ENCODE measurements around the gene VSTM4. TPM values are rescaled to one million over a fixed set of nuclear protein-coding genes. Genes with fewer than 3 reads are reported as not detected.

VSTM4 gene
- total RNA-seq, 2 donors from 2014 or later = 6.9 to 36.0 TPM

- WGBS = 81% methylated on average over 4 of the region's 4 CpGs
- DNase-seq (ENCODE audit: low spot score) = no peak
- Histone ChIP-seq H3K27me3 (replicated peaks; ENCODE audit: insufficient read depth) (no peaks in the 10 kb centered on the region), H3K9me3 (no peaks in the 10 kb centered on the region), H3K4me1 (replicated peaks) (no peaks in the 10 kb centered on the region), H3K36me3 (no peaks in the 10 kb centered on the region), H3K4me3 (no peak overlapping the region), H3K27ac (peak overlapping the region in 1 of 2 donors; percentile 4)
- intact Hi-C loops (cut with DNase I) = no loop called here
- TF ChIP-seq CTCF (IDR thresholded peaks at IDR 0.05) = no peak
- TF ChIP-seq POLR2A (IDR thresholded peaks at IDR 0.05) = no peak
- TF ChIP-seq POLR2AphosphoS5 (IDR thresholded peaks at IDR 0.05) = no peak
These were observed 44.6 kb downstream of the VSTM4 start for GRCh38 chr10:49070701-49071100.

GRCh38 chr10:49068672-49069217, 46.6 kb downstream of the VSTM4 start:
- Histone ChIP-seq H3K4me3 (no peak overlapping the region), H3K27me3 (replicated peaks; ENCODE audit: insufficient read depth) (no peaks in the 10 kb centered on the region), H3K4me1 (replicated peaks) (no peaks in the 10 kb centered on the region), H3K9me3 (no peaks in the 10 kb centered on the region), H3K36me3 (no peaks in the 10 kb centered on the region), H3K27ac (no peak overlapping the region)
- intact Hi-C loops (cut with DNase I) = no loop called here
- WGBS = 79% methylated on average over 6 of the region's 6 CpGs
- TF ChIP-seq CTCF (IDR thresholded peaks at IDR 0.05) (no peak), POLR2A (IDR thresholded peaks at IDR 0.05) (no peak), POLR2AphosphoS5 (IDR thresholded peaks at IDR 0.05) (no peak)
- DNase-seq (ENCODE audit: low spot score) = no peak

DNA sequence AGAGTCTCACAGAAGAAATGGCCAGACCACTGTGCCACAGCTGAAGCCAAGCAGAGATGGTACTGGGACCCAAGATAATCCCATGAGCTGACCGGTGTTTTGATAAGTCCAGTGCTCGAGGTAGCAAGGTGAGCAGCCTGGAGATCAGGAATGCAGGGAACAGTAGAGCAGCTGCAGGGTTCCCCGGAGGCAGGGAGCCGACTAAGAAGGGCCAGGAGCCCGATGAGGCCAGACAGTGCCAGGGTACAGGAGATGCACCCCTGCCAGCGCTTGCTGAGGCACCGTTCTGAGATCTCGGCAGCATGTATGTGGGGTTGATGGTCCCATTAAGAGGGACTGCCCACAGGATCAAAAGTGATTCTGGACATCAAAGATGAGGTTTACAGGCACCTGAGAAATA, 47.1 kb downstream of the VSTM4 start:
- no peak for TF ChIP-seq CTCF (IDR thresholded peaks at IDR 0.05)
- TF ChIP-seq POLR2AphosphoS5 (IDR thresholded peaks at IDR 0.05) = no peak
- no peak for TF ChIP-seq POLR2A (IDR thresholded peaks at IDR 0.05)
- Histone ChIP-seq H3K4me1 (replicated peaks) (no peaks in the 10 kb centered on the region), H3K27me3 (replicated peaks; ENCODE audit: insufficient read depth) (no peaks in the 10 kb centered on the region), H3K4me3 (no peak overlapping the region), H3K36me3 (no peaks in the 10 kb centered on the region), H3K27ac (no peak overlapping the region), H3K9me3 (no peaks in the 10 kb centered on the region)
- DNase-seq (ENCODE audit: low spot score) = no peak
- WGBS = 96% methylated on average over 8 of the region's 8 CpGs
- intact Hi-C loops (cut with DNase I) = no loop called here

GRCh38 chr10:49066944-49067730, 48.2 kb downstream of the VSTM4 start:
- no peak overlapping the region for H3K4me3 ChIP-seq
- no peaks in the 10 kb centered on the region for H3K9me3 ChIP-seq
- H3K4me1 ChIP-seq (replicated peaks) = no peaks in the 10 kb centered on the region
- H3K27ac ChIP-seq = no peak overlapping the region
- H3K27me3 ChIP-seq (replicated peaks; ENCODE audit: insufficient read depth) = no peaks in the 10 kb centered on the region
- intact Hi-C loops (cut with DNase I) = no loop called here
- no peak for DNase-seq (ENCODE audit: low spot score)
- WGBS = 91% methylated on average over 5 of the region's 5 CpGs
- no peak for TF ChIP-seq POLR2A (IDR thresholded peaks at IDR 0.05)
- TF ChIP-seq POLR2AphosphoS5 (IDR thresholded peaks at IDR 0.05) = no peak
- TF ChIP-seq CTCF (IDR thresholded peaks at IDR 0.05) = no peak
- H3K36me3 ChIP-seq = no peaks in the 10 kb centered on the region

- Histone ChIP-seq H3K9me3 (no peaks in the 10 kb centered on the region), H3K27me3 (replicated peaks; ENCODE audit: insufficient read depth) (no peaks in the 10 kb centered on the region), H3K4me1 (replicated peaks) (no peaks in the 10 kb centered on the region), H3K4me3 (no peak overlapping the region), H3K27ac (no peak overlapping the region), H3K36me3 (no peaks in the 10 kb centered on the region)
- TF ChIP-seq POLR2A (IDR thresholded peaks at IDR 0.05) = no peak
- no peak for TF ChIP-seq POLR2AphosphoS5 (IDR thresholded peaks at IDR 0.05)
- no peak for TF ChIP-seq CTCF (IDR thresholded peaks at IDR 0.05)
- intact Hi-C loops (cut with DNase I) = no loop called here
- DNase-seq (ENCODE audit: low spot score) = no peak
These were observed 53.1 kb downstream of the VSTM4 start for GRCh38 chr10:49062229-49062628.
